ENCODE results near the gene ZBTB7A.

Gene ZBTB7A

DNA sequence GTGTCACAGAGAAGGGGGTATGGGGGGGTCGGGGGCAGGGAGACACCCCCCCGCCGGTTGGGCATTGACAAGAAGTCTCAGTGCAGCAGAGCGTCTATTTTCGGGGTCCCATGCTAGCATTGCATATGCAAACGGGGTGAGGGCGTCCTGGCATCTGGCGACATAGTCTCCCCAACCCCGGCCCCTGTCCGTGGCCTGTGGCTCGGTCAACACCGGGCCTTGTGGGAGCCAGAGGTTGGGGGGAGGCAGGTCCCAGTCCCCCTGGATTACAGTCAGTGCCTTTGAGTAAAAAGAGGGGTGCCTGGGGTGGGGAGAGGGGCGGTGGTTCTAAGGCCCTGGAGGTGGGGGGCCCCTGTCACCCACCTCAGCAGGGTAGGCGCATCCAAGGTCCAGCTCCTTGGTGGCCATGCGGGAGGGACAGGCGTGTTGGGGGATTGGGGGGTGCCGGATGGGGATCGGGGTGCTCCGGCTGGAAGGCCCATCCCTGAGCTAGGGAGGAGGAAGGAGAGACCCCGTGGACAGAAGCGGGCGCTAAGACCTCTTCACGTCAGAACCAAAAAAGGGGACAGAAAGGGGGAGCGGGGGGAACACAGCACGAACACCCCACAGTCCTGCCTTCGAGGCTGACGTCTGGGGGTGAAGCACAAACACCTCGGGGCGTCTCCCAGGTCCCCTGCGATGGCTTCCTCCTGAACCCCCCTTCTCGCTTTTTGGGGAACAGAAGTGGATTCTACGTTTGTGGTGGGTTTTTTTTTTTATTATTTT lies 20.9 kb downstream of the ZBTB7A start:
- DNase-seq (ENCODE audit: insufficient read length, low spot score) = no peak
- TF ChIP-seq, protein P1, sequence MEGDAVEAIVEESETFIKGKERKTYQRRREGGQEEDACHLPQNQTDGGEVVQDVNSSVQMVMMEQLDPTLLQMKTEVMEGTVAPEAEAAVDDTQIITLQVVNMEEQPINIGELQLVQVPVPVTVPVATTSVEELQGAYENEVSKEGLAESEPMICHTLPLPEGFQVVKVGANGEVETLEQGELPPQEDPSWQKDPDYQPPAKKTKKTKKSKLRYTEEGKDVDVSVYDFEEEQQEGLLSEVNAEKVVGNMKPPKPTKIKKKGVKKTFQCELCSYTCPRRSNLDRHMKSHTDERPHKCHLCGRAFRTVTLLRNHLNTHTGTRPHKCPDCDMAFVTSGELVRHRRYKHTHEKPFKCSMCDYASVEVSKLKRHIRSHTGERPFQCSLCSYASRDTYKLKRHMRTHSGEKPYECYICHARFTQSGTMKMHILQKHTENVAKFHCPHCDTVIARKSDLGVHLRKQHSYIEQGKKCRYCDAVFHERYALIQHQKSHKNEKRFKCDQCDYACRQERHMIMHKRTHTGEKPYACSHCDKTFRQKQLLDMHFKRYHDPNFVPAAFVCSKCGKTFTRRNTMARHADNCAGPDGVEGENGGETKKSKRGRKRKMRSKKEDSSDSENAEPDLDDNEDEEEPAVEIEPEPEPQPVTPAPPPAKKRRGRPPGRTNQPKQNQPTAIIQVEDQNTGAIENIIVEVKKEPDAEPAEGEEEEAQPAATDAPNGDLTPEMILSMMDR (IDR thresholded peaks at IDR 0.05; ENCODE audit: insufficient read depth, missing control alignments) = no peak
- no peak for FAIRE-seq

DNA sequence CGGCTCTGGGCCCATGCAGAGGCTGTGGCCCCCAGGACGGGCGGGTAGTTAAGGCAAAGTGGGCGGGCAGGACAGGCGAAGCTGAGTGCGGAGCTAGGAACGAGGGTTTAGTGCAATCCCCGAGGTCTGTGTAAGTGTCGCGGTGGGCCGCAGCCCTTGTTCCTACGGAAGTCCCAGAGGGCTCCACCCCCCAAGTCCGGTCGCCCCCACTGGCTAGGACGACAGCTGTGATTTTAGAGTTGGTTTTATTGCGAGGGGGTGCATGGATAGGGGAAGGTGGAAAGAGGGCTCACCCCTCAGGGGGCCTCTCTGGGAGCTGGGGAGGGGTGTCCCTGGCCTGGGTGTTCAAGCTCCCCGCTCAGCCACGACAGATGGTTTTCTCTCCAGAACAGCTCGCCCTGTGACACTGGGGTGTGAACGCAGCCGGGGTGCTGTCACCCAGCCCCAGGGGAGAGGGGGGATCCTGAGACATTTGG lies 21.7 kb downstream of the ZBTB7A start:
- TF ChIP-seq, protein P1 (IDR thresholded peaks at IDR 0.05; ENCODE audit: insufficient read depth, missing control alignments) = no peak
- DNase-seq (ENCODE audit: insufficient read length, low spot score) (no peak), FAIRE-seq (no peak)

DNA sequence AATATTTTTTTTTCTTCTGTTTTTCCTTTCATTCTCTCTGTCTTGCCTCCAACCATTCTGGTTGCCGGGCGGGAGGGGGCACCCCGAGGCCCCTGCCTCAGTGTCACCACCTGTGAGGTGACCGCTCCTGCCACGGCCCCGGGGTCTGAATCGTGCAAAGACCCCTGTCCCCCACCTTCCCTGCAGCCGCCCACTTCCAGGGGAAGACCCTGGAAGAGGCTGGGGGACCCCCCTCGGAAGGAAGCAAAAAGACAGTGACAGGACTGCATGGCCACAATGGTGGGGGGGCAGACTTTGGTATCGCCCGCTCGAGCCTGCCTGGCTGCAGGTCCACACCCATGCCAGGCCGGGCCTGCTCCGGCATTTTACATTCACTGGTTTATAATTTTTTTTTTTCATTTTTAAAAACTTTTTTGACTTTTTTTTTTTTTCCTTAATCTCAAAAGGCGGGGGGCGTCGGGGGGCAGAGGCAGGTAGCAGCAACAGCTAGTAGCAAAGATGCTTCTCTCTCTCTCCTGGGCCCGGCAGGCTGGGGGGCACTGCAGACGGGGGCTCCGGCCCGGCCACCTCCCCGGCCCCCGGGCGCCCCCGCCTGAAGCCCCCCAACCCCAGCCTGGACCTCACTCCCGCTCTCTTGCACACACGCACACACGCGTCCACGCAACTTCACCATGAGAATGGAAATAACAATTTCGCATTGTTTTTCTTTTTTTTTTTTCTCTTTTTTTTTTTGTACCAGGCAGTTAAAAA lies 22.6 kb downstream of the ZBTB7A start:
- FAIRE-seq (no peak), DNase-seq (ENCODE audit: insufficient read length, low spot score) (no peak)
- TF ChIP-seq, protein P1 (IDR thresholded peaks at IDR 0.05; ENCODE audit: insufficient read depth, missing control alignments) = no peak

DNA sequence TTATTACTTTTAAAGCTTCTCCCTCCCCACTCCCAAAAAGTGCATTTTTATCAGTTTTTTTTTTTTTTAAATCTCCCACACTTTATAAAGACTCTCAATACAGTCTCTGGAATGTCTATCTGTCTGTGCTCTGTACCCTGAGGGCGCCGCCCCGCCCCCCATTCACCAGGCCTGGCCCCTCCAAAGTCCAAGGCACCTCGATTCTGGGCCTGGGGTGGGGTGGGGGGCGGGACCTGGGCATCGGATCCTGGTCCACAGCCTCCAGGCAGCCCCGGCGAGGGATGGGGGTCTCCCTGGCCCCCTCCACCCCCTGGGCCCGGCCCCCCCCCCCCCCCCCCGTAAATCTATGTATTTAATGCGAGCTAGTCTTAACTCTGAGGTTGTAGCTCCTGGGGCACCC lies 23.3 kb downstream of the ZBTB7A start:
- TF ChIP-seq, protein P1 (IDR thresholded peaks at IDR 0.05; ENCODE audit: insufficient read depth, missing control alignments) = no peak
- no peak for DNase-seq (ENCODE audit: insufficient read length, low spot score)
- FAIRE-seq = no peak

DNA sequence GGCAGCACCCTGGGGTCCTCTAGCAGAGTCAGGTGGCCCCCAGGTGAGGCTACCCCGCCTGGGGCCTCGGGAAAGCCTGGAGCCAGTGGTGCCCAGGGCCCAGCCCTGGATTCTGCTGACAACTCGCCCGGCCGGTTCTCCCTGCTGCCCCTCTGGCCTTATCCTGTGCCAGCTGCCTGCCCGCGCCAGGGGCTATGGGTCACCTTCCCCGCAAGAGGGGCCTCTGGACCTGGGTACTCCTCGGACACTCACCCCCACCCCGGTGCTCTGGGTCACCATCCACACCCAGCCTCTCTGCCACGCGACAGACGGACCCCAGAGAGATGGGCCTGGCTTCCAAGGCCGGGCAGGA lies 24.0 kb downstream of the ZBTB7A start:
- TF ChIP-seq, protein P1 (IDR thresholded peaks at IDR 0.05; ENCODE audit: insufficient read depth, missing control alignments) = no peak
- FAIRE-seq (no peak), DNase-seq (ENCODE audit: insufficient read length, low spot score) (no peak)

DNA sequence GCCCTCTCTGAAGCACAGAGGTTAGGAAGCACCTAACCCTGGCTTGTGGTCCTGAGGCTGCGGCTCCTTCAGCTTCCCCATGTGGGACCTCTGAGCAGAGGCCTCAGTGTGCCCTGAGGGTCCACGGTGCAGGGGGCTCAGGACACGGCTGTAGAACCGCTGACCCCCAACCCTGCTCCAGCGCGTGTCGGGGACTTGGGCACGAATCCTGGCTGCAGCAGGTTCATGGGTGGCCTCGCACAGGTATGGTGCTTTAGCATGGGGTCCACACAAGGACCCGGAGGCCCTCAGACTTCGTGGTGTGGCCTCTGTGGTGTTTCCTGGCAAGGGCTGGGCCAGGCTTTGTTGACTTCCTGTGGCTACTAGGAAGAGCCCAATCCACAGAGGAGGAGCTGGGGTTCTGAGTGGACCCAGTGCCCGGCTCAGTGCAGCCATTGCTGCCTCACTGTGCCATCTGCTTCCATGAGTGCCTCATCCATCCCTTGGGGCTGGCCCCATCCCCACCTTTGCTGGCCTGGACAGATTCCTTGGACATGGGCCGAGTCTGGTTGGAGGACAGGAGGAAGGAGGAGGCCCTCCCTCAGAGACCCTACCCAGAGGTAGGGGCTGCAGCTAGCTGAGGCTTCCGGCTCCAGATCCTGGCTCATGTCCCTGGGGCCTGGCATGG lies 24.5 kb downstream of the ZBTB7A start:
- FAIRE-seq (no peak), DNase-seq (ENCODE audit: insufficient read length, low spot score) (no peak)
- TF ChIP-seq, protein P1 (IDR thresholded peaks at IDR 0.05; ENCODE audit: insufficient read depth, missing control alignments) = no peak
